Measurements from ENCODE around the gene WFIKKN1. TPM values are rescaled to one million over a fixed set of nuclear protein-coding genes. Genes with fewer than 3 reads are reported as not detected.

Gene WFIKKN1
- total RNA-seq, 1 donor from 2014 or later: 1.2 TPM

- TF ChIP-seq CTCF (IDR thresholded peaks at IDR 0.05): no peak
- Histone ChIP-seq H3K4me1 (peaks cover 45% of the 10 kb centered on the region), H3K36me3 (peaks cover 7% of the 10 kb centered on the region), H3K27me3 (ENCODE audit: low read depth) (no peaks in the 10 kb centered on the region), H3K27ac (peak within 1 kb of the TSS; percentile 92), H3K4me3 (peak within 1 kb of the TSS; percentile 79), H3K9me3 (no peaks in the 10 kb centered on the region)
- DNase-seq: peak; percentile 97
- intact Hi-C loops (cut with DNase I): no loop called here
- ATAC-seq: peak; percentile 92 to 97
Observed at GRCh38 chr16:648781-649589, 18.2 kb downstream of the WFIKKN1 start, which contains the start of gene WDR90. Gene WDR90 (plus strand): TSS chr16:649365. CDS start chr16:649417, 52 bp downstream.

GRCh38 chr16:649631-650030 lies 18.8 kb downstream of the WFIKKN1 start:
- peak; percentile 0 to 23 for ATAC-seq
- H3K27me3 ChIP-seq (ENCODE audit: low read depth): no peaks in the 10 kb centered on the region
- TF ChIP-seq CTCF (IDR thresholded peaks at IDR 0.05): no peak
- peaks cover 8% of the 10 kb centered on the region for H3K36me3 ChIP-seq
- no peak for DNase-seq
- intact Hi-C loops (cut with DNase I): no loop called here
- H3K9me3 ChIP-seq: no peaks in the 10 kb centered on the region
- H3K27ac ChIP-seq: peak overlapping the region; percentile 92
- H3K4me1 ChIP-seq: peaks cover 39% of the 10 kb centered on the region
- H3K4me3 ChIP-seq: peak overlapping the region; percentile 79

GRCh38 chr16:651844-652243 lies 21.1 kb downstream of the WFIKKN1 start:
- Histone ChIP-seq H3K9me3 (no peaks in the 10 kb centered on the region), H3K27ac (no peak overlapping the region), H3K4me1 (peaks cover 27% of the 10 kb centered on the region), H3K4me3 (no peak overlapping the region), H3K36me3 (peaks cover 15% of the 10 kb centered on the region), H3K27me3 (ENCODE audit: low read depth) (no peaks in the 10 kb centered on the region)
- TF ChIP-seq CTCF (IDR thresholded peaks at IDR 0.05): no peak
- DNase-seq (no peak), ATAC-seq (no peak)
- intact Hi-C loops (cut with DNase I): no loop called here

GRCh38 chr16:652454-653305 lies 21.9 kb downstream of the WFIKKN1 start:
- TF ChIP-seq CTCF (IDR thresholded peaks at IDR 0.05): no peak
- no peaks in the 10 kb centered on the region for H3K27me3 ChIP-seq (ENCODE audit: low read depth)
- peaks cover 15% of the 10 kb centered on the region for H3K36me3 ChIP-seq
- intact Hi-C loops (cut with DNase I): no loop called here
- ATAC-seq: no peak
- H3K9me3 ChIP-seq: no peaks in the 10 kb centered on the region
- no peak for DNase-seq
- no peak overlapping the region for H3K27ac ChIP-seq
- no peak overlapping the region for H3K4me3 ChIP-seq
- peaks cover 20% of the 10 kb centered on the region for H3K4me1 ChIP-seq

- no peak overlapping the region for H3K4me3 ChIP-seq
- H3K9me3 ChIP-seq: no peaks in the 10 kb centered on the region
- no peaks in the 10 kb centered on the region for H3K27me3 ChIP-seq (ENCODE audit: low read depth)
- intact Hi-C loops (cut with DNase I): no loop called here
- no peak for TF ChIP-seq CTCF (IDR thresholded peaks at IDR 0.05)
- H3K36me3 ChIP-seq: peaks cover 26% of the 10 kb centered on the region
- H3K4me1 ChIP-seq: peaks cover 10% of the 10 kb centered on the region
- DNase-seq (no peak), ATAC-seq (no peak)
- H3K27ac ChIP-seq: no peak overlapping the region
Observed at GRCh38 chr16:654034-654433, 23.2 kb downstream of the WFIKKN1 start.

Measured in lower lobe of right lung (tissue), 2 donors.